Fibroblast of upper back skin (primary cell): ENCODE measurements around the gene CD79A.

ENCODE experiments used
- DNase-seq: peaks from one replicate; pipeline ENCODE4 v3.0.0-alpha.2; 2013

CD79A gene

DNA sequence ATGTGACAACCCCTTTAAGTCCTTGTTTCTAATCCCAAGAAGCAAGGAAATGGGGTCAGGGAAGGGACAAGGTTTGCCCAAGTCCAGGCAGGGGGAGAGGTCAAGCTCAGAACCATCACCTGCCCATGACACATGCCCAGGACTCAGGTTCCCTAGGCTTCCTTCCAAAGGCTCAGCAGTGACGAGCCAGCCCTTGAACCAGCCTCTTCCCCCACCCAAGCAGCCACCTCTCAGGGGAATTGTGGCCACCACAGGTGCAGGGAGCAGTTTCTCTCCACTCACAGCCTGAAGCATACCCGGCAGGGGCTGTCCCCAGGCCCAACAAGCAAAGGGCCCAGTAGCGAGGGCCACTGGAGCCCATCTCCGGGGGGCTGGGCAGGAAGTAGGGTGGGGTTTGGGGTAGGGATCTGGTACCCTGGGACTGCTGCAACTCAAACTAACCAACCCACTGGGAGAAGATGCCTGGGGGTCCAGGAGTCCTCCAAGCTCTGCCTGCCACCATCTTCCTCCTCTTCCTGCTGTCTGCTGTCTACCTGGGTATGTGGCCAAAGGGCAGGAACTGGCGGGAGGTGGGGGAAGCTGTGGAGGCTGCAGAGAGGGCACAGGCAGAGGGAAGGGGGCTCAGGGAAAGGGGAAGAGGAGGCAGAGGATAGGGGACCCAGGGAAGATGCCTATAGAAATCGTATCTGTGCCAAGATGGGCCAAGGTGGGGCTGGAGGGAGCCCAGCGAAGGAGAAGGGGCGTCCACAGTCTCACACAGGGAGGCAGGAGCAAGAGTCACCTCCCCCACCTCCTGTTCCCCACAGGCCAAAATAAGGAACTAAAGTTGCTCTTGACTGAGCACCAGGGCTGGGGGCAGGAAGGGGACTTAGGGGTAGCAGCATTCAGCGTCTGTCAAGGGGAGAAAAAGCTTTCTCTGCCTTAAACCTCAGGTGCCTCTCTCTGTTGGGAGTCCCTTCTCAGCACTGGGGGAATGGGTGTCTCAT, at the start of gene CD79A:
Gene CD79A (plus strand): TSS at position 433 of the 986 bp plus-strand sequence. CDS start 26 bp downstream, at position 459.
- no peak for DNase-seq

DNA sequence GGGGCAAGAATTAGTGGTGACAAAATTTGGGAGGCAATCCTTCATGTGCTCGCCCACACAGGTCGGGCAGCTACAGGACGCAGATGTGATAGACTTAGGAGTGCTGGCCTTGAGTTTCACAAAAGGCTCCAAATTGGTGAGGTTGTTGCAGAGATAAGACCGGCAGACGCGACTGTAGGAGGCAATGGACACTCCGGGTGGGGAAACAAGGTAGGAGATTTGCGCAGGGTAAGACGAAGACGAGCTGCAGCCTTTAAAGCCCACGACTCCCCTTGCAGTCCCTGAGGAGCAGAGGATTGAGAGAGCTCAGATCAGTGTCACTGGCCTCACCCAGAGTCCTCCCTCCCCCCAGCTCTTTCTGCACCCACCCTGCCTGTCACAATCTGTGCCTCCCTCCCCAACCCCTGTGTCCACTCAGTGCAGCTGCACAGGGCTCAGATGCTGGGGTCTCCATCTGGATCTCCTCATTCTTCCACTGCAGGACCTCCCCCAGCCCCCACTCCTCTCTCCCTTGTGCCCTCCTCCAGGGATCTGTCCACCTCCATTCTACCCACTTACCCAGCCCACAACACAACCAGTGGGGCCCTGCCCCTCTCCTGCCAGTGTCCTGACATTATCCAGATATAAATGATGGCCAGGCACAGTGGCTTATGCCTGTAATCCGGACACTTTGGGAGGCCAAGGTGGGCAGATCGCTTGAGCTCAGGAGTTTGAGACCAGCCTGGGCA, 38.9 kb upstream of the CD79A start:
- no peak for DNase-seq

DNA sequence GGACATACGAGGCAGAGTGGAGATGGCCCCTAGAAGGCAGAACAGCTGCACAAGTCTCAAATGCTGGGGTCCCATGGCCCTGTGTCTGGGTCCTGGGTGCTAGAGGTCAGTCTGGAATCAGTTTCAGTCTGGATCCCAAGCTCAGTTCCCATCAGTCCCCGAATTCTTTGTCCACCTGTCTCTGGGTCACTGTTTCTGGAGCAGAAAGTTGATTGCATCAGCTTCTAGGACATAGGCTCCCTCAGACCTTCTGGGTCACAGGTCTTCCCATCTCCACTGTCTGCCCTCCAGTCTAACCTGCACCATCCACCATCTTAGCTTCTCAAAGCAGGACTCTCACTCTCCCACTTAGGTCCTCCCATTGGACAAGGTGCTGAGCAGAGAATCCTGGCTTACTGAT, 37.9 kb upstream of the CD79A start:
- no peak for DNase-seq

DNA sequence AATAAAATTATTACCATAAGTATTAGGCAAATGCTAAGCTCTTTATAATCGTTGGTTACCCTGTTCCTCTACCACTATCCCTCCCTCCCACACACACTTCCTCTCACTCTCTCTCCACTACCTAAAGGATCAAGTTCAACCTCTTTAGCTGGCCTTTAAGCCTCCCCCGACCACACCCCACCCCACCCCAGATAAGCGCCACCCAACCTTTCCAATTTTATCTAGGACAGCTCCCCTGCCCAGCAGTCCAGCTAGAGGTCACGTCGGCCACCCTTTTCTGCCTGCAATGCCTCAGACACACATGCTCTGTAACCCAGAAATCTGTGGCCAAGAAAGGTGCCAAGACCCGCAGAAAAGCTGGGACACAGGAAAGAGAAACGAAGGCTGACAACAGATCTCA, 33.7 kb upstream of the CD79A start:
- no peak for DNase-seq

DNA sequence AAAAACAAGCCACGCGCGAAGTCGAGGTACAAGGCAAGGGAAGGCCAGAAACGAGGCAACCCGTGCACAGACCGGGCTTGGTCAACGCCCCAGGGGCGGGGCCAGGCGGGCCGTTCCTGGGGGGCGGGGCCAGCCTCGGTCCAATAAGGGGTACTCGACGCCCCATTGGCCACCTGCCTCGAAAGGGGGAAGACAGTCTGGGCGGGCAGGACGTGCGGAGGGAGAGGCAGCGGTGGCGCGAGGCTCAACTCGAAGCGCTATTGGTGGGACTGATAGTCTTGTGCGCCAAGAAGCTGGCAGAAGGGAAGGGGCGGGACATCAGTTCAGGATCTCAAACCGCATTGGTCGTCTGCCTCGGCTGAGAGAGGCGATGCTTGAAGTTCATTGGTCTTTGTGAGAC, 32.5 kb upstream of the CD79A start, which contains the start of gene LYPD4:
Gene LYPD4 (minus strand): TSS at position 83 of the 400 bp plus-strand sequence. CDS start 5,398 bp downstream, outside the sequence.
- no peak for DNase-seq

DNA sequence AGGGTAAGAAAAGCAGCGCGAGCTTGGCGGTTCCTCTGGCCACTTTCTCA, 32.3 kb upstream of the CD79A start, which contains the start of gene DMRTC2:
Gene DMRTC2 (plus strand): TSS at position 42 of the 50 bp plus-strand sequence. CDS start 2,387 bp downstream, outside the sequence.
- DNase-seq = no peak

DNA sequence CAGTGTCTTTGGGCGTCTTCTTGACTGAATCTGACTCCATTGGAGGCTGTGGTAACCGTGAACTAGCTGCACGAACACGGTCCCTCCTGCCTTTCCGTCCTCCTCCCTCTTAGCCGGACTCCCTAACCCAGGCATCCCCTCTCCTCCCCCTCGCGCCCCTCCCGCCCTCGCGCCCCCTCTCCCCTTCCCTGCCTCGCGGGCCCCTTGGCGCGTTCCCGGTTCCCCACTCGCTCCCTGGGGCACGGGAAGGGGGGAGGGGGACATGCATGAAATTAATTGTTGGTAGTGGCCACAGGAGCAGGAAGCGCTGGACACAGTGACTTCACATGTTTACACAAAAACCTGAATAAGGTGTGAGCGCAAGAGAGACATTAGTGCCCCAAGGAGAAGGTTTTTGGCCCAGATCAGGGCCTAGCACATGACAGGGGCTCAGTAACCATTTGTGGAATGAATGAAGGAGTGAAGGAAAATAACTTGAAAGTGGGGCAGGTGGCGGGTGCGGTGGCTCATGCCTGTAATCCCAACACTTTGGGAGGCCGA, 32.0 kb upstream of the CD79A start:
- no peak for DNase-seq

DNA sequence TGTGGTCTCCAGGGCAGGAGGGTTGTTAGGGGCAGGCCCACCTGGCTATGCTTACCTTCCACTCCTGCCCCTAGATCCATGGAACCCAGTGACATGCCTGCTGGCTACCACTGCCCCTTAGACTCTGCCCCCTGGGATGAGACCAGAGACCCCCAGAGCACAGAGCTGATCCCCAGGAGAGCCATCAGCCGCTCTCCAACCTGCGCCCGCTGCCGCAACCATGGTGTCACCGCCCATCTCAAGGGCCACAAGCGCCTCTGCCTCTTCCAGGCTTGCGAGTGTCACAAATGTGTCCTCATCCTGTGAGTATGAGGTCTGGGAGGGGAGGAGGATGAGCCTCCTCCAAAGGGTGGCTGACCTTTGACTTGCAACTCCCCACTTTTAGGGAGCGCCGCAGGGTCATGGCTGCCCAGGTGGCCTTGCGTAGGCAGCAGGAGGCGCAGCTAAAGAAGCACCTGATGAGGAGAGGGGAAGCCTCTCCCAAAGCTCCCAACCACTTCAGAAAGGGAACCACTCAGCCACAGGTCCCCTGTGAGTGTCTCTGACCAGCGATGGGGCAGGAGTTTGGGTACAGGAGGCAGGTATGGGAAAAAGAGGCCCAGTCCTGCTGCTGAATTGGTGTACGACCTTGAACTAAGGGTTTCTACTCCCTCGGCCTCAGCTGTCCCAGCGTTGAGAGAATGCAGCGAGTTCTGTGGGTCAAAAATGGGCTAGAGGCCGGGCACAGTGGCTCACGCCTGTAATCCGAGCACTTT, 29.6 kb upstream of the CD79A start:
- no peak for DNase-seq

DNA sequence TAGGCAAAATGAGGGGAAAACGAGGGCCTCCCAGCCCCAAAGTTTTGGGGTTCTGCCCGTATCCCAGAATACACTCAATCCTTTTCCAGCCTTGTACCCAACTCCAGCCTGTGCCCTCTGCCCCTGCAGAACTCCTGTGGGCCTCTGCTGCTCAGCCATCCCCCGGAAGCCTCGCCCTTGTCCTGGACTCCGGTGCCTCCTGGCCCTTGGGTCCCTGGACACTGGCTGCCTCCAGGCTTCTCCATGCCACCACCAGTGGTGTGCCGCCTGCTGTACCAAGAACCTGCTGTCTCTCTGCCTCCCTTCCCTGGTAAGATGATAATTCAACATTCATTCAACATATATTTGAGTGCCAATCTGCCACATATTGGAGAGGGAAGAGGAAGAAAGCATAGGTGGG, 28.4 kb upstream of the CD79A start:
- no peak for DNase-seq

DNA sequence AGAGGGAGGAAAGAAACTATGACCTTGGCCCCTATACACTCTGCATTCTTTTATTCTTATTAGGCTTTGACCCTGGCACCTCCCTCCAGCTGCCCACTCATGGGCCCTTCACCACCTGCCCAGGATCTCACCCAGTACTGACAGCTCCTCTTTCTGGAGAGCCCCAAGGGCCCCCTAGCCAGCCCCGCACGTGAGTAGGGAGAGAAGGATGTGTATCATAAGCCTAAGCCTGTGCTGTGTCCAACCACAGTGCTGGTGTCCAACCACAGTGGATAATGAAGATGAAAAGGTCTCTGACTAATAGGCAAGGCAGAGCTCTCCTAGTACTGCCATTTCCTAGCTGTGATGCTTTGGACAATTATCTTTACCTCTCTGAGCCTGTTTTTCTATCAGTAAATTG, 28.0 kb upstream of the CD79A start:
- no peak for DNase-seq

DNA sequence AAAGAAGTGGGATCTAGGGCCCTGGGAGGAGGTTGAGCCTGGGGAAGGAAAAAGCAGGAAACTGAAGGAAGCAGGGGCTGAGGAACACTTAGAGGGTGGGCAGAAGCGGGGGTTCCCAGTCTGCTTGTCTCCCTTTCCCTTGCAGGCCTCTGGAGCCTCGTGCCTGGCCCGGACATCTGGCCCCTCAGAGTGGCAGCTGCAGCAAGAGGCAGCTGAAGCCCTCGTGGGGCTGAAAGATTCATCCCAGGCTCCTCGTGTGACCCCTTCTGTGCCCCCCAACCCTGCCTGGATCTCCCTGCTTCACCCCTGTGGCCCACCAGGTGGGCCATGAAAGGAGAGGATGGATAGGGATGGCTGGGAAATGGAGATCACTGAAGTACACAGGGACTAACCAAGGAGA, 26.7 kb upstream of the CD79A start:
- no peak for DNase-seq

DNA sequence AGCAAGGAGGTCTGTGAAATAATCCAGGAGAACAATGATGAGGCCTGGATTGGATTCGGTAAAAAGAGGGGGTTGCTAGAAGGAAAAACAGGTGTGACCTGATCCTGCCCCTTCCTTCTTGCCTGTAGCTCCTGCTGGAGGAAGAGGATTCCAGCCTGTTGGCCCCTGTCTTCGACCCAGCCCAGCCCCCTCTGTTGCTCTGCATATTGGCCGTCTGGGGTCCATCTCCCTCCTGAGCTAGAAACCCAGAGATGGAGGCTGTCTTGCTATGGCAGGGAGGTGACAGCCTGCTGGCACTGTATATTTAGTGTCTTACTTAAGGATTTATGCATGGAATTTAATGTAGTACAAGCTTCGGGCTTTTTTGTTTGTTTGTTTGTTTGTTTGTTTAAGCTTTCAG, 25.6 kb upstream of the CD79A start:
- DNase-seq = no peak

DNA sequence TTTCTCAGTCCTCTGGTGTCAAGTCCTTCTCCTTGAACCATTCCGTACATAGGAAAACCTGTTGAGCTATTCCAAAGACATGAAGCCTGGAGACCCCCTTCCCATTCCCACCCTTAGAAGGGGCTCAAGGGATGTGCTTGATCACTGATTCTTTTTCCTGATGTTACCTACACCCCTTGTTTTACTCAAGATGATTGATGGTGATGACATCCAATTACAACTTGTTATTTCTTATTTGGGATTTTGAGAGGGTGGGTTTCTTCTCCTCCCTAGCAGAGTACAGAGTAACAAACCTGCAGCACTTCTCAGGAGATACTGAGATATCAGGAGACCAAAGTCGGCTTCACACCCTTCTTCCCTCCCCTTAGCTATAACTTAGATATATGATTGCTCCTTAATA, 23.7 kb upstream of the CD79A start:
- no peak for DNase-seq

DNA sequence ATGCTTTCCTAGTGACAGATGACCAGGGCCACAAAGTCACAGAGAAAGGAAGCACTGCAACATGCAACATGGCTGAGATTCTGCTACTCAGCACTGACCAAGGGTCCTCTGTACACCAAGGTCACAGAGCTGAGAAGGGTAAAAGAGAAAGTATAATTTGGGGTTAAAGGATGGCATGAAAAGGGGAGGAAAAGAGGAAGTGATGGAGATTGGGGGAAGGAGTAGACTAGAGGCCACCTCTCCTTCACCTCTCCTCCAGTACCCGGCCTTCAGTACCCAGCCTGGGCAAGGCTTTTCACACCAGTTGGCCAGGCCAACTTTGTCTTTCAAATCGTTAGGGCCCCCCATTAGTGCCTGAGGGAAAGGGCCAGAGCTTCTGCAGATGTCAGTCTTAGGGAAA, 23.3 kb upstream of the CD79A start:
- no peak for DNase-seq

DNA sequence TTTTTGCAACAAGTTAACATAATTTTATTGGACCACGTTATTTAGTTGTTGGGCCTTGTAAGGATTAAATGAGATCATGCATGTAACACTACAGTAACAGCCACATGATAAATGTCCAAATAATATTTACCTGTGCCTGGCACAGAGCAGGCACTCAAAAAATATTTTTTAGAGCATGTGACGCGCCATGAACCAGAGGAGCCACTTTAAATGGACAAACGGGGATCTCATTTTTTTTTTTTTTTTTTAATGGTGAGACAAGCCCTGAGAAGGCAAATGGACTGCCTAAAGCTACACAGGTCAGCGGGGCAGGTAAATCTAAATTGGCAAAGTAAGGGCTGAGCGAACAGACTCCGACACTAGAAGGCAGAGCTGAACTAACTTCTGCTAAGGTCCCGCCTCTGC, 17.9 kb upstream of the CD79A start:
- DNase-seq = no peak

DNA sequence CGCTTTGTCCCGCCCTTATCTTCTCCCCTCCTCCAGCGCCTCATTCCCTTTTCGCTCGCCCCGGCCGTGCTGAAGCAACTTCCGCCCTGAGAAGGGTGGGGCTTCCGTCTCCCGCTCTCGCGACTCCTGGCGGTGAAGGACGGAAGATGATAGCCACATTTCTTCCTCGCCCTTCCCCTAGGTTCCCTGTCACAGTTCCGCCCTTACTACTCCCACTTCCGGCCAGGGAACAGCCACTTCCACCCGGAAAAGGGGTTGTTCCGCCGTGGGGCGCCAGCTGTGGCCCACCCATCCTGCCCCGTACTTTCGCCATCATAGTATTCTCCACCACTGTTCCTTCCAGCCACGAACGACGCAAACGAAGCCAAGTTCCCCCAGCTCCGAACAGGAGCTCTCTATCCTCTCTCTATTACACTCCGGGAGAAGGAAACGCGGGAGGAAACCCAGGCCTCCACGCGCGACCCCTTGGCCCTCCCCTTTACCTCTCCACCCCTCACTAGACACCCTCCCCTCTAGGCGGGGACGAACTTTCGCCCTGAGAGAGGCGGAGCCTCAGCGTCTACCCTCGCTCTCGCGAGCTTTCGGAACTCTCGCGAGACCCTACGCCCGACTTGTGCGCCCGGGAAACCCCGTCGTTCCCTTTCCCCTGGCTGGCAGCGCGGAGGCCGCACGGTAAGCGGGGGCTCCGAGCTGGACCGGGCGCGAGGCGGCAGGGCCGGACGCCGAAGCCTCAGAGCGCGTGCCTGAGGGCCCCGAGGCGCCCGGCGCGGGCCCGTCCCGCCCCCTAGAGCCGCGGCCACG, 17.3 kb upstream of the CD79A start, which contains the start of gene RPS19:
Gene RPS19 (plus strand): TSS at position 638 of the 801 bp plus-strand sequence. CDS start 520 bp downstream, outside the sequence.
- peak; percentile 99 for DNase-seq

DNA sequence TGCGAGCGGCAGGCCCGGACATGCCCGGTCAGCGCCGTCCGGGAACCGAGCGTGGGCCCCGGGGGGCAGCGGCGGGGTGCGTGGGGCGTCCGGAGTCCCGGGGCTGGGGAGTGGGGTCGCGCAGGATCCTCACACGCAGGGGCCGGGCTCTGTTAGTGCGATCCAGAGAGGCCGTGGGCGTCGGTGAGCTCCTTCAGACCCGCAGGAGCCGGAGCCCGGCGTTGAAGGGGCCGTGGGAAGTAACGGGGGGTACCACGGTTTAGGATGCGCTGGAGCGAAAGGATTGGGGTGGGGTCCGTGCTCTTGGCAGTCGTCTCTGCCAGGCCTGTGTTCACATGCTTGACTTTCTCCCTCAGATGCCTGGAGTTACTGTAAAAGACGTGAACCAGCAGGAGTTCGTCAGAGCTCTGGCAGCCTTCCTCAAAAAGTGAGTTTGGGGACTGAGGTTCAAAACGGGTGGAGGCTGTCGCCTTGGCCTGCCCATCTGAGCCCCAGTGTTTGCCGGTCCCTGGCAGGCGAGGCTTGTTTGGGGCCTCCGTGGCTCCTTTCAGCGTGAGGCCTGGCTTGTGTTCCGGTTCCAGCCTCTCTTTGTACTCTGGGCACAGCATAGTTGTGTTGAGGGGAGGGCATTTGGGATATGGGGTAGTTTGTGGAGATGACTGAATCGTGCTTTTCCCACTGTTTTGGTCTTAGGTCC, 16.5 kb upstream of the CD79A start:
- DNase-seq = no peak

DNA sequence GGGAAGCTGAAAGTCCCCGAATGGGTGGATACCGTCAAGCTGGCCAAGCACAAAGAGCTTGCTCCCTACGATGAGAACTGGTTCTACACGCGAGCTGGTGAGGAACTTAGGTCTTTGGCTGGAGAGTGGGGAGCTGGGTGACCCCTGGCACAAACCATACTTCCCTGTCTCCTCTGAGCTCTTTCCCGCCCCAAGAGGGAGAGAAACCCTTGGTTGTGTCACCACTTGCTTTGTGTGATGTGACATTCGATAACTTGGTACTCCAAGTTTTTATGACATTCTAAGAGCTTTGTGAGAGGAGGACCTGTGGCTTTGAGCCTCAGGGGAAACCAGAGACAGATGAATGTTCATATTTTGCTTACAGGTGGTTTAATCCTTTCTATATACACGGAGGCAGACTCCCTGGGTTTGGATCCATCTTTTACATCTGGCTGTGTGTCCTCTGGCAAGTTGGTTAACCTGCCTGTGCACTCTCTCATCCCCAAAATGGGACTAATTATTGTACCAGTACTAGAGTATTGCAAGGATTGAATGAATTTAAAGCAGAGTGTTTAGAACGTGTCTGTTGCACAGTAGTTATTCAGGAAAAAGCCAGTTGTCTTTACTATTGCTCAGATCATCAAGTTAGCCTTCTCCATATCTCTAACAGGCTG, 15.8 kb upstream of the CD79A start:
- no peak for DNase-seq

DNA sequence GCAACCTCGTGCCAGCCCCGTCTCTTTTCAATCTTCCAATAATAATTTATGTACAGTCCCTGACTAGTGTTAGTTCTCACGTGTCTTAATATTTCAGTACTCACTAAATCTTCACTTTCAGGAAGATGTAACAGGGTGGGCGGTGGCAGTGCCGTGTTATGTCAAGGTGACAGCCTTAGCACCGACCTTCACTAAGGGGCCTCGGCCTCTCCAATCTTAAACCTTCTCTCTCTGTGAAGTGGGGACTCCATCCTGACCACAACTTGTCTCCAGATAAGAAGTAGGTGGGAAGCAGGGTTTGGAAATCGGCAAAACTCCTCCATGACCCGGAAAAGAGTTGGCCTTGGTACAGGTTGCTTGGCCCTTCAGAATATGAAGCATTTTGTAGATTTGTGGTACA, 15.2 kb upstream of the CD79A start:
- DNase-seq = no peak

DNA sequence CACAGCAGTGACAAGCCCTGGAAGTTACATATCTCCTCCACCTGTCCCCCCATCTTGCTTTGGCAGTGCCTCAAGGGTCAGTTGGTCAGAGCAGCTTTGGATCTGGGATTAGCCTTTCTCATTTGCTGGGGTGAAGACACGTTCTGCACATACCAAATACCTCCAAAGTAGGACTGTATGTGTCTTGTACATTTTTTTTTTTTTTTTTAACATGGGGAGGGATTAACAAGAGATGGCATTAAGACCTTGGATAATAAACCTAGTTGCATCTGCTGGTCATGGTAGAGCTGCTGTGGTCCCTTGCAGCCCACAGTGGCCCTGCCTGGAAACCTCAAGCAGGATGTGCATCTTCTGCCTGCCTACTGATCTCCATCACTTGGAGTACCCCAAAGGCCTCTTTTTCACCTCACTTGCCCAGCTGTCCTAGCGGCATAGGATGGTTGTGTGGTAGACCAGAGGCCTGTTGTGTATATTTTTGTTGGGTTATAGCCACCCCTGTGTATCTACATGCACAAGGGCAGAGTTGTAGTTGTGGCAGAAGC, 14.6 kb upstream of the CD79A start:
- no peak for DNase-seq
